DND-41 (cell line): ENCODE results near the gene RAPH1.

Experiments used
- CTCF ChIP-seq: IDR thresholded peaks from 2 replicates; pipeline ENCODE4 v1.5.1; 2012; ENCODE audit warnings: borderline replicate concordance, low read length, moderate library complexity, mild to moderate bottlenecking; ENCODE audit not compliant: poor library complexity, severe bottlenecking; ENCODE audit errors: extremely low read depth
- EZH2 ChIP-seq: IDR thresholded peaks from 3 replicates; pipeline ENCODE4 v1.6.1; 2012; ENCODE audit warnings: borderline replicate concordance, low read depth, mild to moderate bottlenecking, moderate library complexity, low read length, inconsistent platforms; ENCODE audit not compliant: severe bottlenecking

- TF ChIP-seq CTCF = no peak
- no peak for TF ChIP-seq EZH2
These were observed 190.4 kb downstream of the RAPH1 start for GRCh38 chr2:203344667-203345066.
